Trophoblast cell (in vitro differentiated cells and primary cell): ENCODE data around the gene VRTN.
"Not testable (repeated sequence)": the region's sequence is repeated elsewhere in the genome, so short reads cannot be mapped to it uniquely, and the experiment has no call there.

Source experiments
- DNase-seq, 2 donors: peaks; one replicate each; pipeline ENCODE4 v3.0.0-alpha.2; 2016
- H2AFZ ChIP-seq: 2 replicates; pipeline ENCODE4 v1.6.1; 2013; ENCODE audit warnings: low read length, moderate library complexity, mild to moderate bottlenecking; ENCODE audit not compliant: insufficient read depth, poor library complexity
- H2AK5ac ChIP-seq: 2 replicates; pipeline ENCODE4 v1.6.1; 2013; ENCODE audit warnings: mild to moderate bottlenecking, low read length
- H2BK120ac ChIP-seq: 2 replicates; pipeline ENCODE4 v1.6.1; 2013; ENCODE audit warnings: low read length, mild to moderate bottlenecking, moderate library complexity; ENCODE audit not compliant: insufficient read depth, poor library complexity
- H2BK12ac ChIP-seq: 2 replicates; pipeline ENCODE4 v1.6.1; 2013; ENCODE audit warnings: mild to moderate bottlenecking, low read length, moderate library complexity
- H2BK5ac ChIP-seq: 2 replicates; pipeline ENCODE4 v1.6.1; 2013; ENCODE audit warnings: low read length, low read depth, moderate library complexity, mild to moderate bottlenecking; ENCODE audit not compliant: poor library complexity
- H3K14ac ChIP-seq: 2 replicates; pipeline ENCODE4 v1.6.1; 2013; ENCODE audit warnings: mild to moderate bottlenecking, low read length
- H3K18ac ChIP-seq: 2 replicates; pipeline ENCODE4 v1.6.1; 2013; ENCODE audit warnings: mild to moderate bottlenecking, low read length
- H3K23ac ChIP-seq: 2 replicates; pipeline ENCODE4 v1.6.1; 2013; ENCODE audit warnings: low read length
- H3K27ac ChIP-seq: 2 replicates; pipeline ENCODE4 v1.5.1; 2013; ENCODE audit warnings: low read depth, mild to moderate bottlenecking, inconsistent platforms, low read length, moderate library complexity
- H3K27me3 ChIP-seq: 2 replicates; pipeline ENCODE4 v1.6.1; 2013; ENCODE audit warnings: inconsistent platforms, mild to moderate bottlenecking, low read length, moderate library complexity; ENCODE audit not compliant: insufficient read depth
- H3K36me3 ChIP-seq, 2 experiments: 1 replicate in 1 of 2; 2 replicates in 1 of 2; pipeline ENCODE4 v1.6.1; 2013; ENCODE audit warnings: low read length in 2 of 2, mild to moderate bottlenecking in 2 of 2, moderate library complexity in 1 of 2; ENCODE audit not compliant: insufficient read depth in 2 of 2, control insufficient read depth in 1 of 2
- H3K4ac ChIP-seq: 2 replicates; pipeline ENCODE4 v1.6.1; 2013; ENCODE audit warnings: low read depth, mild to moderate bottlenecking, low read length, moderate library complexity
- H3K4me1 ChIP-seq, 2 experiments: 1 replicate in 1 of 2; 2 replicates in 1 of 2; pipeline ENCODE4 v1.6.1; 2013; ENCODE audit warnings: low read length in 2 of 2, mild to moderate bottlenecking in 2 of 2, moderate library complexity in 1 of 2; ENCODE audit not compliant: insufficient read depth in 2 of 2, control insufficient read depth in 1 of 2
- H3K4me2 ChIP-seq: 2 replicates; pipeline ENCODE4 v1.6.1; 2013; ENCODE audit warnings: inconsistent platforms, mild to moderate bottlenecking, low read length, moderate library complexity
- H3K4me3 ChIP-seq: 2 replicates; pipeline ENCODE4 v1.5.1; 2013; ENCODE audit warnings: mild to moderate bottlenecking, low read depth, low read length, inconsistent platforms
- H3K79me1 ChIP-seq: one replicate; pipeline ENCODE4 v1.6.1; 2013; ENCODE audit warnings: low read length
- H3K79me2 ChIP-seq: 2 replicates; pipeline ENCODE4 v1.6.1; 2013; ENCODE audit warnings: low read length, mild to moderate bottlenecking; ENCODE audit not compliant: control insufficient read depth, insufficient read depth, poor library complexity
- H3K9ac ChIP-seq: 2 replicates; pipeline ENCODE4 v1.6.1; 2013; ENCODE audit warnings: mild to moderate bottlenecking, low read length
- H3K9me3 ChIP-seq: 2 replicates; pipeline ENCODE4 v1.6.1; 2013; ENCODE audit warnings: low read depth, mild to moderate bottlenecking, control low read depth, inconsistent platforms, low read length; ENCODE audit not compliant: insufficient read depth
- H4K12ac ChIP-seq: 2 replicates; pipeline ENCODE4 v1.6.1; 2013; ENCODE audit warnings: low read depth, mild to moderate bottlenecking, low read length, moderate library complexity
- H4K8ac ChIP-seq: 2 replicates; pipeline ENCODE4 v1.6.1; 2013; ENCODE audit warnings: low read depth, mild to moderate bottlenecking, low read length, moderate library complexity
- H4K91ac ChIP-seq: one replicate; pipeline ENCODE4 v1.6.1; 2013; ENCODE audit warnings: low read depth, mild to moderate bottlenecking, low read length, moderate library complexity
- WGBS: extraction: QIAGEN DNeasy Blood & Tissue Kit; methylation state at CpG from one replicate; pipeline ENCODE4 v1.1.7; 2013; ENCODE audit warnings: missing lambda C conversion rate; ENCODE audit not compliant: insufficient read length, insufficient coverage; ENCODE audit errors: extremely low coverage; 5-methylcytosine and 5-hydroxymethylcytosine counted together

VRTN gene

GRCh38 chr14:74380845-74381244 lies 32.6 kb downstream of the VRTN start:
- Histone ChIP-seq H3K79me2 (no peaks in the 10 kb centered on the region), H2BK120ac (no peak overlapping the region), H3K4me3 (no peak overlapping the region), H2BK12ac (no peak overlapping the region), H3K18ac (no peak overlapping the region), H3K27ac (no peak overlapping the region), H3K4me2 (no peak overlapping the region), H4K12ac (no peak overlapping the region), H2AK5ac (peak overlapping the region; percentile 29), H3K23ac (no peak overlapping the region), H4K8ac (no peak overlapping the region), H2BK5ac (no peak overlapping the region), H3K9me3 (no peaks in the 10 kb centered on the region), H4K91ac (no peak overlapping the region), H2AFZ (no peak overlapping the region), H3K14ac (no peak overlapping the region), H3K27me3 (no peaks in the 10 kb centered on the region), H3K9ac (no peak overlapping the region), H3K36me3 (no peaks in the 10 kb centered on the region), H3K4me1 (peaks cover 0 to 4% of the 10 kb centered on the region in 2 experiments), H3K4ac (no peak overlapping the region), H3K79me1 (no peaks in the 10 kb centered on the region)
- DNase-seq, result peak; percentile 44 to 59
- WGBS, result no CpG with 5 or more reads among the region's 13 CpGs

- H3K36me3 ChIP-seq, H2BK120ac ChIP-seq, H4K91ac ChIP-seq, H4K12ac ChIP-seq, H3K4me3 ChIP-seq, H2BK5ac ChIP-seq, H3K4me2 ChIP-seq, H2BK12ac ChIP-seq, H3K79me2 ChIP-seq, H3K23ac ChIP-seq, H3K9me3 ChIP-seq, H3K4me1 ChIP-seq, H3K27me3 ChIP-seq, H3K4ac ChIP-seq, H3K18ac ChIP-seq, H3K14ac ChIP-seq, H4K8ac ChIP-seq, H2AK5ac ChIP-seq, H3K9ac ChIP-seq, H3K79me1 ChIP-seq, H3K27ac ChIP-seq, H2AFZ ChIP-seq: not testable (repeated sequence)
- peak in 1 of 2 donors; percentile 54 for DNase-seq
- WGBS, result no CpG with 5 or more reads among the region's 10 CpGs
Measured at GRCh38 chr14:74381571-74381970, 33.3 kb downstream of the VRTN start.

GRCh38 chr14:74382231-74382630 lies 34.0 kb downstream of the VRTN start:
- no CpG with 5 or more reads among the region's 4 CpGs for WGBS

GRCh38 chr14:74389980-74390379 lies 41.7 kb downstream of the VRTN start:
- H3K36me3 ChIP-seq, result no peaks in the 10 kb centered on the region
- H3K79me1 ChIP-seq, result no peaks in the 10 kb centered on the region
- H3K14ac ChIP-seq, result no peak overlapping the region
- H3K27ac ChIP-seq, result no peak overlapping the region
- H3K27me3 ChIP-seq, result no peaks in the 10 kb centered on the region
- H2BK120ac ChIP-seq, result no peak overlapping the region
- no peak overlapping the region for H4K8ac ChIP-seq
- no peak overlapping the region for H4K91ac ChIP-seq
- H3K4me3 ChIP-seq, result no peak overlapping the region
- H3K79me2 ChIP-seq, result no peaks in the 10 kb centered on the region
- no peak overlapping the region for H2AFZ ChIP-seq
- no peak overlapping the region for H2AK5ac ChIP-seq
- WGBS, result no CpG with 5 or more reads among the region's 7 CpGs
- no peak overlapping the region for H2BK12ac ChIP-seq
- no peak overlapping the region for H3K4ac ChIP-seq
- no peak overlapping the region for H3K18ac ChIP-seq
- H4K12ac ChIP-seq, result no peak overlapping the region
- no peak for DNase-seq
- H3K4me1 ChIP-seq, result peaks cover 0 to 2% of the 10 kb centered on the region in 2 experiments
- no peak overlapping the region for H3K9ac ChIP-seq
- no peak overlapping the region for H2BK5ac ChIP-seq
- H3K9me3 ChIP-seq, result no peaks in the 10 kb centered on the region
- H3K4me2 ChIP-seq, result no peak overlapping the region
- H3K23ac ChIP-seq, result no peak overlapping the region

More at GRCh38 chr14:74382231-74382630, 34.0 kb downstream of the VRTN start:
- Histone ChIP-seq H3K4me3 (no peak overlapping the region), H2AFZ (no peak overlapping the region), H3K14ac (no peak overlapping the region), H2BK5ac (no peak overlapping the region), H3K79me1 (no peaks in the 10 kb centered on the region), H3K23ac (no peak overlapping the region), H3K4ac (no peak overlapping the region), H3K27me3 (no peaks in the 10 kb centered on the region), H3K27ac (no peak overlapping the region), H4K8ac (no peak overlapping the region), H4K12ac (no peak overlapping the region), H3K18ac (no peak overlapping the region), H3K4me1 (peaks cover 0 to 4% of the 10 kb centered on the region in 2 experiments), H3K9ac (no peak overlapping the region), H3K79me2 (no peaks in the 10 kb centered on the region), H3K9me3 (no peaks in the 10 kb centered on the region), H3K36me3 (no peaks in the 10 kb centered on the region), H4K91ac (no peak overlapping the region), H2BK120ac (peak overlapping the region; percentile 13), H2BK12ac (no peak overlapping the region), H2AK5ac (no peak overlapping the region), H3K4me2 (no peak overlapping the region)
- DNase-seq, result peak; percentile 79 to 86
